Large intestine (tissue), 3 donors: ENCODE data around the gene AMPH. TPM values are rescaled to one million over a fixed set of nuclear protein-coding genes. Genes with fewer than 3 reads are reported as not detected.

ENCODE experiments used
- DNase-seq, 2 donors: peaks; one replicate each; pipeline versions ENCODE4 v3.0.0 to v3.0.0-alpha.2; 2013
- H3K27ac ChIP-seq: one replicate; pipeline ENCODE4 v1.5.1; 2013; ENCODE audit warnings: low read length
- H3K27me3 ChIP-seq: 2 replicates; pipeline ENCODE4 v1.6.1; 2013; ENCODE audit warnings: low read length; ENCODE audit not compliant: control insufficient read depth, insufficient read depth
- H3K36me3 ChIP-seq: 2 replicates; pipeline ENCODE4 v1.6.1; 2013; ENCODE audit warnings: low read length; ENCODE audit not compliant: control insufficient read depth, insufficient read depth
- H3K4me1 ChIP-seq: one replicate; pipeline ENCODE4 v1.6.1; 2013; ENCODE audit warnings: low read length; ENCODE audit not compliant: control insufficient read depth, insufficient read depth
- H3K4me3 ChIP-seq: one replicate; pipeline ENCODE4 v1.5.1; 2013; ENCODE audit warnings: low read length
- H3K9me3 ChIP-seq: one replicate; pipeline ENCODE4 v1.6.1; 2013; ENCODE audit warnings: mild to moderate bottlenecking, low read depth, low read length, moderate library complexity; ENCODE audit not compliant: control insufficient read depth
- WGBS: methylation state at CpG from one replicate; pipeline ENCODE4 v1.1.5; 2013; ENCODE audit warnings: low lambda C conversion rate; ENCODE audit not compliant: insufficient coverage; 5-methylcytosine and 5-hydroxymethylcytosine counted together
- polyA plus RNA-seq: library from polyadenylated mRNA; unstranded; fragments of 120-200 nt; gene quantifications from one replicate; pipeline ENCODE4 v1.2.1, GENCODE V29; 2013

Gene AMPH
- polyA plus RNA-seq, 1 donor, result 5.5 TPM

DNA sequence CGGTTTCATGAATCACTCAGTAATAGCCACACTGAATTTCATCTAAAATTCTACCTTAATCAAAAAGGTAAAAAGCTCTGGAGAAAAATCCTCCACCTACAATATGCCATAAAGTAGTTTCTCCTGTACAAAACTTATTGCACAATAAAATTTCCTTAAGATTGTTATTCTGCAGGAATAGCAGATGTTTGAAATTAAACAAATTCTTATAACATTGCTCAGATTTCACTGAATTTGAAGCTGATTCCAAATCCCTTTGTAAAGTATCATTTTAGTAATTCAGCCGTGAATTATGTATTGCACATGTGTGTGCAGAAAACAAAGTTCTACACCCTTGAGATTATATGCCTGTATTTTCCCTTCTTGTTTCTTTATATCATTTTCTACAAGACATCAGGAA is 123.8 kb downstream of the AMPH start:
- Histone ChIP-seq H3K36me3 (no peaks in the 10 kb centered on the region), H3K4me3 (no peak overlapping the region), H3K27ac (no peak overlapping the region), H3K9me3 (no peaks in the 10 kb centered on the region), H3K27me3 (no peaks in the 10 kb centered on the region), H3K4me1 (no peaks in the 10 kb centered on the region)
- 100% methylated on average over 1 of the region's 2 CpGs for WGBS
- no peak for DNase-seq

DNA sequence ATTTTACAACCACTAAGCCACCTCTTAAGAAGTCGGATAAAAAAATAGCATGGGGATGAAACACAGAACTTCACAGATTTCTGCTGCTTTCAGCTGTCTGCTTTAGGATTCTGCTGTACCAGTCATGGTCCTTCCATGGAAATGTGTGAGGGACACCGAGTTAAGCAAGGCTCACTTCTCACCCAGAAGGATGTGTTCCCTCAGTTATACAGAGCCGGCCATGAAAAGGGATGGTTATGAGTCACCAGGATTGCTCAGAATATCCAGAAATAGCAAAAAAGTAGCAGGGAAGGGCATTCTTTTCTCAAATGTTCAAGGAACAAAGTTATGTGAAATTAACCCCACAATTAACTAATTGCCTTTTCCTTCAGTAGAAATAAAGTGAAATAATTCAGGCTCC is 124.4 kb downstream of the AMPH start:
- Histone ChIP-seq H3K27me3 (no peaks in the 10 kb centered on the region), H3K27ac (no peak overlapping the region), H3K4me3 (no peak overlapping the region), H3K9me3 (no peaks in the 10 kb centered on the region), H3K4me1 (no peaks in the 10 kb centered on the region), H3K36me3 (no peaks in the 10 kb centered on the region)
- DNase-seq, result no peak
- WGBS, result 100% methylated on average over 1 of the region's 3 CpGs

DNA sequence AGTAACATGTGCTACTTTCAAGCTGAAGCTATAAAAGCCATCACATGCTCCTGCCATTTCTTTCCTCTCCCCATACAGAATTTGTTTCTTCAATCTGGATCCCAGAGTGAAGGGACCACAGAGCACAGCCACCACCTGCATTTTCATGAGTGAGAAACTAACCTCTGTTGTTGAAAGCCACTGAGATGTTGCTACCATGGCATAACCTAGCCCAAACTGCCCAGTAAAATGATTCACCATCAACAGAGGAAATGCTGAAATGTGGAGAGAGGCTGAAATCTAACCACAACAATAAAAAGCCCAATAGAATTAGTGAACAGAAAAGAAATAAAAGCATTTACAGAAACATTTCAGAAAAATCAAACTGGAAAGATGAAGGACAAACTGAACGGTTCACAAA is 125.2 kb downstream of the AMPH start:
- 100% methylated on average over 1 of the region's 1 CpG for WGBS
- no peak for DNase-seq
- Histone ChIP-seq H3K27ac (no peak overlapping the region), H3K4me1 (no peaks in the 10 kb centered on the region), H3K27me3 (no peaks in the 10 kb centered on the region), H3K9me3 (no peaks in the 10 kb centered on the region), H3K36me3 (no peaks in the 10 kb centered on the region), H3K4me3 (no peak overlapping the region)

DNA sequence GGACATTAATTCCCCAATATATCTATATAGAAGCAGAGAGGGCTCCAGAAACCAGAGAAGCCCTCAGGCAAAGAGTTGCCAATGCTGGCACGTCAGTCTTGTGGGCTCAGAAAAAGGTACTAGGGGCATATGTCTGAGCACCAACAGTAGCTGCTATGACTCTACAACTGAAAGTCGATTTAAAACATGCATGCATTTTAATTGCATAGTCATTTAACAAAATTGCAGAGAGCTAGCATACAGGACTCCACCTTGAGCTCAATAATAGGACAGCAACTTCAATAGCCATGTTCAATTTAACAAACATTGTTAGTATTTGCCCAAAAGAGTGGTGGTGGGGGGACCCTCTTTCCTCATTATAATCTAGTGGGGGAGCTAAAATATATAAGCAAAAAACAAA is 126.5 kb downstream of the AMPH start:
- WGBS, result 50% methylated on average over 1 of the region's 2 CpGs
- no peaks in the 10 kb centered on the region for H3K4me1 ChIP-seq
- no peaks in the 10 kb centered on the region for H3K27me3 ChIP-seq
- H3K36me3 ChIP-seq, result no peaks in the 10 kb centered on the region
- no peak overlapping the region for H3K4me3 ChIP-seq
- no peak overlapping the region for H3K27ac ChIP-seq
- no peak for DNase-seq
- no peaks in the 10 kb centered on the region for H3K9me3 ChIP-seq

DNA sequence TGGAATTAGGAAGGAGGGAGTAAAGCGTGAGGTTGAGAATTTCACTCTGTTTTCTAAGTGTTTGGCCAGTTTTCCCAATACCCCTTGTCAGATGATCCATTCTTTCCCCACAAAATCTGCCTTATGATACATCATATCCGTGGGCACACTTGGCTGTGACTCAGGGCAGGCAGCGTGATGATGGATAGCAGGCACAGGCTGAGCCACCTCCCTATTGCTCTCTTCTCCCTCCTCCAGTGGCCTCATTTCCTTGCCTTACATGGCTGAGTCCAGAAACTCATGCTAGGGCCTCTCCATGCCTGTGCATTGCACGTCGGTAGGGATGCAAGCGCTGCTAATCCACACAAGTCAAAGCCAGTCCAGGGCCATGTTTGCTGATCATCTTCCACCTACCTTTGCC is 128.3 kb downstream of the AMPH start:
- Histone ChIP-seq H3K36me3 (no peaks in the 10 kb centered on the region), H3K4me1 (no peaks in the 10 kb centered on the region), H3K27ac (no peak overlapping the region), H3K4me3 (no peak overlapping the region), H3K27me3 (no peaks in the 10 kb centered on the region), H3K9me3 (no peaks in the 10 kb centered on the region)
- no CpG with 5 or more reads among the region's 6 CpGs for WGBS
- DNase-seq, result no peak

DNA sequence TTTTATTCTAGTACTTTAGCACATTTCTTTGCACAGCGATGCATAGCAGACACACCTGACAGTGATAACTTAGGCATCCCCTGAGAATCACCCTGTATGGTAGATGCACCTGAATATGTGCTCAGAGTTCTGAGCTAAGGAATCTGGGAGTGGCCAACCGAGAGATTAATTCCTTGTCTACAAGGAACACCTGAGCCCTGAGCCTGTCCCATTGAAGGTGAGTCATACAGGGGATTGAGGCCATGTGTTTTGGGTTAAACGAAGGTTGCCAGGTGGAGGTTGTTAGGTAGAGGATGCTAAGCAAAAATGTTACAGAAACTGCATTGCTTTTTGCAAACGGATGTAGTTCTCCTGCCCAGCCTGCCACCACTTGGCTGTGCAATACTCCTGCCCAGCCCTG is 128.9 kb downstream of the AMPH start:
- no peak for DNase-seq
- Histone ChIP-seq H3K36me3 (no peaks in the 10 kb centered on the region), H3K4me1 (no peaks in the 10 kb centered on the region), H3K27me3 (no peaks in the 10 kb centered on the region), H3K4me3 (no peak overlapping the region), H3K9me3 (no peaks in the 10 kb centered on the region), H3K27ac (no peak overlapping the region)
- WGBS, result no CpG with 5 or more reads among the region's 4 CpGs

DNA sequence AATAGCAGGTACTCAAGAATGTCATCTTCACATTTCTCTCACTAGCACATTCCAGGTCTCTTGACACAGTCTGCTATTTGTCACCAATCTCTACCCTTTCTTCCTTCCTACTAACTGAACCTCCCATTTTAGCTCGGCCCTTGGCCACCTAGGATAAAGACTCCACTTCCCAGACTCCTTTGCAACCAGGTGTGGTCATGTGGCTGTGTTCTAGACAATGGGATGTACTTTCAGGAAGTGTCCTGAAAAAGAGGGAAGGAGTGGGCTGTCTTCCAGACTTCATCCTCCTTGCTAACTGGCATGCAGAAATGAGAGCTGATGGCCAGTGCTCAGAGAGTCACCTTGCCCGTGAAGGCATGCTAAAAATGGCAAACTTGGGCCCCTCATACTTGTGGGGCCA is 139.2 kb downstream of the AMPH start:
- Histone ChIP-seq H3K27me3 (no peaks in the 10 kb centered on the region), H3K36me3 (no peaks in the 10 kb centered on the region), H3K9me3 (no peaks in the 10 kb centered on the region), H3K27ac (no peak overlapping the region), H3K4me3 (no peak overlapping the region), H3K4me1 (no peaks in the 10 kb centered on the region)
- DNase-seq, result no peak
- no CpG with 5 or more reads among the region's 2 CpGs for WGBS

DNA sequence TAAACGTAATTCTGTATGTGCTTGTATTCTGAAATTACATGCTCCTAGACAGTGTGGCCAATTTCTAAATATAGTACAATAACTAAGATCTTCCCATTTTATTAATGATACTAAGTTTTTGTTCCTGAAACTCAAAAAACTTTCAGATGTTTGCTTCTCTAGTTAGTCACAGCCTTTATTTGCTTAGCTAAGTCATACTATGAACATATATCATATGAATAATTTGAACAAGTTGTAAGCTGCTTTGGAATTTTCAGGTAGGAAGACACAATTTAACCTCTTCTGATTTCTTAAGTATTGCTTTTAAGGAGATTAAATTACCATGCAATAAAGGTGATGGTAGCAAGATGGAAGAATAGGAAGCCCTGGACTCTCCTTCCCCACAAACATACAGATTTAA is 148.7 kb downstream of the AMPH start:
- WGBS, result 100% methylated on average over 1 of the region's 1 CpG
- H3K4me3 ChIP-seq, result no peak overlapping the region

DNA sequence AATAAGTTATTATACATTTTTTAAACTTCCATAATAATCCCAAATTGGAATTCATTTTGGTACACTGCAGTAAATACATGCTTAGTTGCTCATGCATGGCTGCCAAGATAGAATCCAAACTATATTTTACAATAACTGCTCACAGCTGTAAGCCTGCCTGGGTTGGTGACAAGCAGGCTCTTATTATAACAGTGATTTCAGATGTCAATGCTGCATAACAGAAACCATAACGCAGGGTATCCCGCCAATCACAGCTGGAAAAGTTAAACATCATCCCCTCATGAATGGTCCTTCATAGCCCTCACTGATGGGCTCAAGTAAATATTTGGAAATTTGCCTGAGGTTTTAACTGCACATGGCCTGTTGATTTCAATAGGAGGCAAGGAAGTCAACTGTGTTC is 149.8 kb downstream of the AMPH start:
- H3K4me1 ChIP-seq, result no peaks in the 10 kb centered on the region
- DNase-seq, result no peak
- H3K27me3 ChIP-seq, result no peaks in the 10 kb centered on the region
- H3K9me3 ChIP-seq, result no peaks in the 10 kb centered on the region
- H3K27ac ChIP-seq, result no peak overlapping the region
- H3K4me3 ChIP-seq, result no peak overlapping the region
- no CpG with 5 or more reads among the region's 2 CpGs for WGBS
- no peaks in the 10 kb centered on the region for H3K36me3 ChIP-seq

More for the DNA sequence above, 148.7 kb downstream of the AMPH start:
- Histone ChIP-seq H3K36me3 (no peaks in the 10 kb centered on the region), H3K9me3 (no peaks in the 10 kb centered on the region), H3K27ac (no peak overlapping the region), H3K4me1 (no peaks in the 10 kb centered on the region), H3K27me3 (no peaks in the 10 kb centered on the region)
- DNase-seq, result no peak

DNA sequence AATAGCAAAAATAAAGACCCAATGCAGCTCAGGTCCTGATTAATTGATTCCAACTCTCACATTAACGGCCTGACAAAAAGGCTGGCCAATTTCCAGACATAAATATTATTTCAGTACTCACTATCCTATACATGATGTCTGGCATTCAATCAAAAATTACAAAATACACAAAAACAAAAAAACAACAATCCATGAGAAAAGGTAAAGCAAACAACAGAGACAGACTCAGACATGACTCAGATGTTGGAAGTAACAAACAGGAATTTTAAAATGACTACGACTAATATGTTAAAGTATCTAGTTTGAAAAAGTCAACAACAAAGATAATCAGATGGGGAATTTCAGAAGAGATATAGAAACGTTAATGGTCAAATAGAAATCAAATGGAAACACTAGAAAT is 152.8 kb downstream of the AMPH start:
- H3K4me1 ChIP-seq, result no peaks in the 10 kb centered on the region
- 54% methylated on average over 2 of the region's 3 CpGs for whole genome bisulfite sequencing
- H3K4me3 ChIP-seq, result no peak overlapping the region
- H3K27ac ChIP-seq, result no peak overlapping the region
- DNase-seq, result no peak
- H3K27me3 ChIP-seq, result no peaks in the 10 kb centered on the region
- H3K9me3 ChIP-seq, result no peaks in the 10 kb centered on the region
- no peaks in the 10 kb centered on the region for H3K36me3 ChIP-seq

DNA sequence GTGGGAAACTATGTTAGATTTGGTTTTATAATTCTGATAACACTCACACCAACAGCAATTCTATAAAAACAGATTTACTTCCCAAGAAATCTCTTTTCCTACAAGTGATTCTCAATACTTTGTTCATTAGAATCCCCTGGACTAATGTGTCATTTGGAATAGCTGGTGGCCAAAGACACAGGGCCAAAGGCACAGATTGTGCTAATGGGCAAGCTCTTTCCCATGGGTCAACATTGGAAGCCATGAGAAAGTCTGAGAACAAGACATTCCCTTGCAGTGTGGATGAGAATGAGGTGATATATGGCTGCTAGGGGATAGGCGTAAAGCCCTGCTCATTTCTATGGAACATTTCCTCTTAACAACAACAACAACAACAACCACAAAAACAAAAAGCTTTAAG is 153.8 kb downstream of the AMPH start:
- H3K4me1 ChIP-seq, result no peaks in the 10 kb centered on the region
- WGBS, result no CpG with 5 or more reads among the region's 1 CpG
- no peaks in the 10 kb centered on the region for H3K36me3 ChIP-seq
- no peak overlapping the region for H3K4me3 ChIP-seq
- no peak for DNase-seq
- H3K9me3 ChIP-seq, result no peaks in the 10 kb centered on the region
- no peaks in the 10 kb centered on the region for H3K27me3 ChIP-seq
- no peak overlapping the region for H3K27ac ChIP-seq
